Panc1 (cell line): Measurements from ENCODE around the gene P2RY12. TPM values are rescaled to one million over a fixed set of nuclear protein-coding genes. Genes with fewer than 3 reads are reported as not detected.

ENCODE experiments used
- ATAC-seq: fragments of 200-7000 bp; cut with Tn5 transposase; 2 replicates; pipeline ENCODE4 v1.9.1; 2020; ENCODE audit warnings: mild to moderate bottlenecking, moderate library complexity
- BruUV-seq: library from RNA; stranded (reverse); fragments of 400-500 nt; replicated peaks from 2 replicates; lab custom pipeline; 2021; lab: Mats Ljungman, UMichigan
- CTCF ChIA-PET: fragments of 300-600 bp; sonication (Branson Sonifier 250); formaldehyde crosslinking; loops from one replicate; lab custom pipeline; 2022; ENCODE audit warnings: antibody characterized with exemption; lab: Charles Lee
- POLR2A ChIA-PET: fragments of 300-600 bp; sonication (Branson Sonifier 250); formaldehyde crosslinking; loops from one replicate; lab custom pipeline; 2022; ENCODE audit warnings: antibody characterized with exemption; lab: Charles Lee
- DNase-seq: peaks from one replicate; pipeline ENCODE4 v3.0.0-alpha.2; 2010; ENCODE audit warnings: low read depth, low spot score
- H3K27ac ChIP-seq: 2 replicates; pipeline ENCODE4 v1.5.1; 2011; ENCODE audit warnings: mild to moderate bottlenecking, low read length, inconsistent platforms
- H3K27me3 ChIP-seq: fragments of 200-500 bp; sonication (Bioruptor generic); 2 replicates; pipeline ENCODE4 v1.6.0; 2014; ENCODE audit warnings: low read length, inconsistent platforms; ENCODE audit not compliant: control insufficient read depth, insufficient read depth
- H3K36me3 ChIP-seq: fragments of 200-500 bp; sonication (Bioruptor generic); 2 replicates; pipeline ENCODE4 v1.5.1; 2014; ENCODE audit warnings: inconsistent platforms, mild to moderate bottlenecking, low read length, moderate library complexity; ENCODE audit not compliant: control insufficient read depth, insufficient read depth
- H3K4me1 ChIP-seq: 2 replicates; pipeline ENCODE4 v1.5.1; 2011; ENCODE audit warnings: inconsistent platforms, mild to moderate bottlenecking, low read length, moderate library complexity; ENCODE audit not compliant: control insufficient read depth, insufficient read depth
- H3K4me3 ChIP-seq, 2 experiments: 2 replicates each; pipeline ENCODE4 v1.5.1; 2011 to 2012; ENCODE audit warnings: low read depth in 2 of 2, low read length in 2 of 2, mild to moderate bottlenecking in 2 of 2, inconsistent platforms in 1 of 2, moderate library complexity in 1 of 2
- H3K9me3 ChIP-seq: fragments of 200-500 bp; sonication (Bioruptor generic); 2 replicates; pipeline ENCODE4 v1.5.1; 2014; ENCODE audit warnings: low read depth, mild to moderate bottlenecking, inconsistent platforms, low read length, moderate library complexity; ENCODE audit not compliant: control insufficient read depth, insufficient read depth
- CTCF ChIP-seq: fragments of 450-650 bp; IDR thresholded peaks from 2 replicates; pipeline ENCODE4 v1.5.1; 2017; ENCODE audit warnings: mild to moderate bottlenecking
- POLR2AphosphoS5 ChIP-seq: IDR thresholded peaks from 2 replicates; pipeline ENCODE4 v1.6.1; 2012; ENCODE audit warnings: mild to moderate bottlenecking, low read depth, low read length, moderate library complexity
- REST ChIP-seq, 2 experiments: IDR thresholded peaks; 2 replicates each; pipeline ENCODE4 v1.6.1; 2011 to 2012; ENCODE audit warnings: low read depth in 2 of 2, control low read depth in 1 of 2, low read length in 1 of 2, mild to moderate bottlenecking in 1 of 2, moderate library complexity in 1 of 2; ENCODE audit not compliant: insufficient read depth in 1 of 2
- SIN3A ChIP-seq: IDR thresholded peaks from 2 replicates; pipeline ENCODE4 v1.6.1; 2012; ENCODE audit warnings: low read depth, mild to moderate bottlenecking, low read length, moderate library complexity, borderline replicate concordance; ENCODE audit not compliant: insufficient read depth
- TCF7L2 ChIP-seq: IDR thresholded peaks from 2 replicates; pipeline ENCODE4 v1.6.1; 2011; ENCODE audit warnings: mild to moderate bottlenecking, low read depth, low read length, inconsistent platforms
- in situ Hi-C: cut with HindIII; loops from 2 replicates; pipeline ENCODE4 v1.10.0; 2016; ENCODE audit warnings: low sequenced_read_pairs, low pct_unique_long_range_greater_than_20kb
- intact Hi-C: fragments of 100-400 bp; cut with micrococcal nuclease; formaldehyde crosslinking; loops from one replicate; pipeline ENCODE4 v1.10.0; 2022; ENCODE audit not compliant: unreplicated experiment
- total RNA-seq: library from RNA; stranded (reverse); gene quantifications from one replicate; pipeline ENCODE4 v1.2.1, GENCODE V29; 2021; ENCODE audit not compliant: unreplicated experiment

The P2RY12 gene
- total RNA-seq, 1 experiment from 2014 or later, result not detected

GRCh38 chr3:151314137-151314536 lies 70.4 kb downstream of the P2RY12 start:
- no TSS peak for BruUV-seq
- H3K4me3 ChIP-seq, result no peak overlapping the region
- intact Hi-C loops, result no loop called here

GRCh38 chr3:151312972-151313371 lies 71.6 kb downstream of the P2RY12 start:
- Histone ChIP-seq H3K9me3 (no peaks in the 10 kb centered on the region), H3K4me1 (no peaks in the 10 kb centered on the region), H3K4me3 (no peak overlapping the region), H3K27ac (no peak overlapping the region), H3K36me3 (no peaks in the 10 kb centered on the region), H3K27me3 (no peaks in the 10 kb centered on the region)
- in situ Hi-C loops (no loop called here), intact Hi-C loops (no loop called here)
- CTCF ChIA-PET, result no interaction called here
- BruUV-seq, result no TSS peak
- POLR2A ChIA-PET, result interaction anchor here (0.5 kb wide), 1 partner anchor 193 kb away, joined by 3 read pairs; no protein-coding TSS in a partner anchor
- TF ChIP-seq REST (IDR thresholded peaks at IDR 0.05; ENCODE audit: insufficient read depth in 1 of 2, low read depth in 2 of 2, low read length in 1 of 2), result no peak
- TF ChIP-seq POLR2AphosphoS5, result no peak
- no peak for TF ChIP-seq CTCF
- TF ChIP-seq SIN3A, result no peak
- no peak for TF ChIP-seq TCF7L2
- DNase-seq (no peak), ATAC-seq (no peak)

More at GRCh38 chr3:151314137-151314536, 70.4 kb downstream of the P2RY12 start:
- in situ Hi-C loops, result no loop called here
- Histone ChIP-seq H3K27ac (no peak overlapping the region), H3K27me3 (no peaks in the 10 kb centered on the region), H3K36me3 (no peaks in the 10 kb centered on the region), H3K4me1 (no peaks in the 10 kb centered on the region), H3K9me3 (no peaks in the 10 kb centered on the region)
- ATAC-seq, result no peak
- DNase-seq, result no peak
- no peak for TF ChIP-seq CTCF
- no peak for TF ChIP-seq REST (IDR thresholded peaks at IDR 0.05; ENCODE audit: insufficient read depth in 1 of 2, low read depth in 2 of 2, low read length in 1 of 2)
- TF ChIP-seq TCF7L2, result no peak
- TF ChIP-seq POLR2AphosphoS5, result no peak
- no peak for TF ChIP-seq SIN3A
- CTCF ChIA-PET, result no interaction called here
- POLR2A ChIA-PET, result no interaction called here
